Astrocyte of the hippocampus (primary cell): ENCODE results near the gene RHOD.

Experiments used
- DNase-seq: peaks from one replicate; pipeline ENCODE4 v3.0.0; 2011; ENCODE audit warnings: low read depth, low spot score

The RHOD gene

GRCh38 chr11:67060111-67060522 lies 3.5 kb downstream of the RHOD start:
- DNase-seq = peak; percentile 51

GRCh38 chr11:67062526-67063373 lies 6.1 kb downstream of the RHOD start:
- DNase-seq = no peak

DNA sequence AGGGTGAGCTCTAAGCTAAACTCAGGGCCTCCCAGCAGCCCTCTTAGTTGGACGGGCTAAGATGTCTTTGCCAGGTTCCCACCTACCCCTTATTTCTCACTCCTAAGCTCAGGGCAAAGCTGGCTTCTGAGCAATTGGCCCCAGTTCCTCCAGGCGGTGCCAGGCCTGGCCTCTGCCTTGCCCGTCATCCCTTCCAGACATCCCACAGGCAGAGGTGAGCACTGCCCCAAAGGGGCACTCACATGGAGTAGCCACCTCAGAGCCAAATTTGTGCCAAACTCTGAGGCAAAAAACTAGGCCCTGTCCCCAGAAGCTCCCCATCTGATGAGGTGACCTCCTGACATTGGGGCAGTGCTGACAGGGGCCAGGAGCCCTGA lies 9.7 kb downstream of the RHOD start:
- DNase-seq = no peak

DNA sequence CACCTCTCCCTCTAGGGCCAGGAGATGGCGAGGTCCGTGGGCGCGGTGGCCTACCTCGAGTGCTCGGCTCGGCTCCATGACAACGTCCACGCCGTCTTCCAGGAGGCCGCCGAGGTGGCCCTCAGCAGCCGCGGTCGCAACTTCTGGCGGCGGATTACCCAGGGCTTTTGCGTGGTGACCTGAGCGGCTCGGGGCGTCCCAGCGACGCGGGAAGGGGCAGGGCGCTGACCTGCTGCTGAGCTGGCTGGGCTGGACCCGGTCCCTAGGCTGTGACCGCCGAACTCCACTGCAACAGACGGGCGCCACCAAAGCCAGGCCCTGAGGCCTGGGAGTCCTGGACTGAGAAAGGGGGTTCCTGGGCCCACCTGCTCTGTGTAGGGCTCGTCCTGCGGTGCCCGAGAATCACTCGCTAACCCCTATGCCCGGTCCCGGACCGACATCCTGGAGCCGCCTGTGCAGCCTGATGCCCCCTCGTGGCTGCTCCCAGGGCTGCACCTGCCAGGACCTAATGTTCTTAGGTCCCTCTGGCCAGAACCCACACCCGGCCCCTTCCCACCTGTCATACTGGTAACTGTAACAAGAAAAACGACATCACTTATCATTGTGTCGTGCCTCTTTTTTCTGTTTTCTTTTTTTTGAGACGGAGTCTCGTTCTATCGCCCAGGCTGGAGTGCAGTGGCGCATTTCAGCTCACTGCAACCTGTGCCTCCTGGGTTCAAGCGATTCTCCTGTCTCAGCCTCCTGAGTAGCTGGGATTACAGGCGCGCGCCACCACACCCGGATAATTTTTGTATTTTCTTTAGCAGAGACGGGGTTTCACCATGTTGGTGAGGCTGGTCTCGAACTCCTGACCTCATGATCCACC lies 15.0 kb downstream of the RHOD start:
- peak; percentile 87 for DNase-seq

- no peak for DNase-seq
These were observed 15.6 kb downstream of the RHOD start for GRCh38 chr11:67072295-67072694.

DNA sequence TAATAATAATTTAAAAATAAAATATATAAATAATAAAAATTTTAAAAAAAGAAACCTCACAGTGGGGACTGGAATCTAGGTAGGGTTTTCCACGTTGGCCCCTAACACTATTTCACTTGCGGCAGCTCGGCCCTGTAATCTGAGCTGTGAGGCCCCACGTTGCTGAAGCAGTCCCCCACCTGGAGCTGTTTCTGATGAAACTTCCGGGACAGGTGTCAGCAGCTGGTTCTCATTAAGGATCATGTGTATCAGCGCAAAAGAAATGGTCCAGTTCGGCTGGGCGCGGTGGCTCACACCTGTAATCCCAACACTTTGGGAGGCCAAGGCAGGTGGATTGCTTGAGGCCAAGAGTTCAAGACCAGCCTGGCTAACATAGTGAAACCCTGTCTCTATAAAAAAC lies 17.3 kb downstream of the RHOD start:
- DNase-seq = no peak

DNA sequence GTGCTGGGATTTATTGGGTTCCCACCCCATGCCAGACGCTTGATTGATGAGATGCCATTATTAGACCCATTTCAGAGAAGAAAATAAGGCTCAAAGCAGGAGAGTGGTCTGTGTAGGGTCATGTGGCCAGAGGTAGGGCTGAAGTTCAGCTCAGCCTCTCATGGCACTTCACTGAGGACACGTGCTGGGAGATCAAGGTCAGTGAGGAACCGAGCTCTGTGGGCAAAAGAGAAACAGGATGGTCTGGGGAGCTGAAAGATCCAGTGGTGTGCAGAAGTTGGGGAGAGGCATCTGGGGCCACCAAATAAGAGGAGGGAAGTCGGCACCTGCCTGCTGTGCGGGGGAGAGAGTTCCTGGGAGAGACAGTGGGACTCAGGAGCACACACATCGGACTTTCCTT lies 19.6 kb downstream of the RHOD start:
- no peak for DNase-seq

DNA sequence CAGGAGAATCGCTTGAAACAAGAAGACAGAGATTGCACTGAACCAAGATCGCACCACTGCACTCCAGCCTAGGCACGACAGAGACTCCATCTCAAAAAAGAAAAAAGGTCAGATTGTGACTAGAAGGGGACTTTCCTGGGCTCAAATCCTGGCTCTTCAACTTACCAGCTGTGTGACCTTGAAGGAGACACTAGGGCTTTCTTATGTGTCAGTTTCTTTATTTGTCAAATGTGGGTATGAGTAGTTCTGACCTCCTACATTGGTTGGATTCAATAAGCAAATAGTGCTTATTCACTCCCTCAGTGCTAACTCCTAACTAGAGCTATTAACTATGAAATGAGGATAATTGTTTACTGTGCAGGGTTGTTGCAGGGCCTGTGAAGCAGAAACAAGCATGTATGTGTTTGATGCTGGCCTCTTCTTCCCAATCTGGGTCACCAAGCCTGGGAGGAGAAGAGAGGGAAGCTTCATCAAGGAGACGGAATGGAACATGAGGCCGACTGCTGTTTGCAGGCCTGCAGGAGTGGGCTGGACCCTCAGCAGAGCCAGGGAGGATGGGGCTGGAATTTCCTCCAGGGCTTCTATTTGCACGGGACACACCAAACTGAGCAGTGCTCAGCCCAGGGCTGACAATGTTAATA lies 22.5 kb downstream of the RHOD start:
- DNase-seq = peak; percentile 0

- DNase-seq = peak; percentile 20
These were observed 25.6 kb downstream of the RHOD start for GRCh38 chr11:67082071-67082791.

DNA sequence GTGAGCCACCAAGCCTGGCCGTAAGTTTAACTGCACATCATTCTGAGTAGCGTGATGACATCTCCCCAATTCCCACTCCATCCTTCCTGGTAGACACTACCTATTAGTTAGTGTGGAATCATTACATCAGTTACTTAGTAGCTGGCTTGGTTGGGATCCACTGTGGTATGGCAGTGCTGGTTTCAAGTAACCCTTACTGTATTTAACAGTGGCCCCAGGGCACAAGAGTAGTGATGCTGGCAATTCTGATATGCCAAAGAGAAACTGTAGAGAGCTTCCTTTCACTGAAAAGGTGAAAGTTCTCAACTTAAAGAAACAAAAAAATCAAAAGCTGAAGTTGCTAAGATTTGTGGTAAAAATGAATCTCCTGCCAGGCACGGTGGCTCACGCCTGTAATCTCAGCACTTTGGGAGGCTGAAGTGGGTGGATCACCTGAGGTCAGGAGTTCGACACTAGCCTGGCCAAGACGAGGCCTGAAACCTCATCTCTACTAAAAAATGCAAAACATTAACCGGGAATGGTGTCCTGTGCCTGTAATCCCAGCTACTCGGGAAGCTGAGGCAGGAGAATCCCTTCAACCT lies 27.2 kb downstream of the RHOD start:
- DNase-seq = no peak

DNA sequence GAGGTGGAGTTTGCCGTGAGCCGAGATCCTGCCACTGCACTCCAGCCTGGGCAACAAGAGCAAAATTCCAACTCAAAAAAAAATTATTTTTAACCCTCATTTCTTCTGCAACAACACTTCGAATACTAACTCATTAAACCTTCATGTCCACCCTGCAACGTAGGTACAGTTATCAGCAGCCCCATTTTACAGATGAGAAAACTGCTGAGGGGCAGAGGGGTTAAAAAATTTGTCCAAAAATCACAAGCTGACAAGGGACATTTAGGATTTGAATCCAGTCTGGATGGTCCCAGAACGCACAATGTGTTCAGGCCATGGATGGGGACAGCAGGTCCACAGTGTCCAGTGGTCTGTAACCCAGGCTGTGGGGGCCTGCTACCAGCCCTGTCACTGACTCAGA lies 29.0 kb downstream of the RHOD start:
- no peak for DNase-seq

DNA sequence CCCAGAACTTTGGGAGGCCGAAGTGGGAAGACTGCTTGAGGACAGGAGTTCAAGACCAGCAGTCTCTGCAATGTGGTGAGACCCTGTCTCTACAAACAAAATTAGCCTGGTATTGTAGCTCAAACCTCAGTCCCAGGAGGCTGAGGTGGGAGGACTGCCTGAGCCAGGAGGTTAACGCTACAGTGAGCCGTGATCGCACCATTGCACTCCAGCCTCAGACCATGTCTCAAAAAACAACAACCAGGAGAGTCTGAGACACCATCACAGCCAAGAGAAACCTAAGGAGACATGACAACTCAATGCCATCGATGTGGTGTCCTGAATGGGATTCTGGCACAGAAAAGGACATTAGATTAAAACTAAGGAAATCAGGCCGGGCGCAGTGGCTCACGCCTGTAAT lies 34.1 kb downstream of the RHOD start:
- DNase-seq = no peak

GRCh38 chr11:67095214-67095507 lies 38.5 kb downstream of the RHOD start:
- DNase-seq = no peak

DNA sequence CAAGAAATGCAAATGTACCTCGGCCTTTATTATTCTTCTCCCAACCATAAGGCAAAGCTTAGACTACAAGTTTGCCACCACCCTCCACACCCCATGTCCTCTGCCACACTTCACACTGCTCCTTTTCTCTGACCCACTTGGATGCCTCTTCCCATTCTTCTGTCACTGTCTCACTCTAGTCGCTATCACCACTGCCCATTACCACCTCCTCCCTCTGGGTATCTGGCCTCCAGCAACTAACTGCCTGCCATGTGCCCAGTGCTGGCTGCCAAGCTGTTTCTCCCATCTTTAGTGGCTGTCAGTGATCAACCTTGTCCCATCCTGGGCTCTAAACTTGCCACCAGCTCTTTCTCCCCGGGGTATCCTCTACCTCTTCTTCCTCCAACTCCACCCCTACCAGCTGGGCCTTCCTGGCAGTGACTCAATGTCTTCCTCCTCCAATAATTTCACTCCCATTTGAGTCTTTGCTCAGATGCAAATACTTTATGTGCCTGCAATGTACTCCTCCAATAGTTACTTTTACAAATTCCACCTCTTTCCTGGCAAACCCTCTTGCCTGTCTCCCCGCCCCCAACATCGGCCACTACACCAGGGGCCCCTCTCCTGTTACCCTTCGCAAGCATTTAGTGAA lies 42.3 kb downstream of the RHOD start:
- DNase-seq = no peak

- DNase-seq = no peak
These were observed 43.2 kb downstream of the RHOD start for GRCh38 chr11:67099831-67100324.

- DNase-seq = no peak
These were observed 46.0 kb downstream of the RHOD start for GRCh38 chr11:67102664-67103063.

GRCh38 chr11:67105964-67106363 lies 49.3 kb downstream of the RHOD start:
- no peak for DNase-seq

DNA sequence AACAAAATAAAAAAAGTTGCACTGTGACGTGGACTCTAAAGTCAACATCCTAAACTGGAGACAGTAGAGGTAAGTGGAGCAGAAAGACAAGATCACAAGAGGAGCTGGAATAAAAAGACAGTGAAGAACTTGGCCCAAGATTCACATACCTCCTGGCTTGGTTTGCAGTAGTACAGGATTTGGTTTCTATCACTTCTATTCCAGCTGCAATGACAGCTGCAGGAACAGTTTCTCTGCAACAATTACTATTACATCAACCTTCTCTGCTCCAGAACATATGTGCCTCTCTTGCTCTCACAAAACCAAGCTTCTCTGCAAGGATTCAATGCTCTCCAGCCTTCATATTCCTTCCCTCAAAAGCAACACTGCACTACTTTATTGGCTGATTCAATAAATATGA lies 54.6 kb downstream of the RHOD start:
- no peak for DNase-seq

DNA sequence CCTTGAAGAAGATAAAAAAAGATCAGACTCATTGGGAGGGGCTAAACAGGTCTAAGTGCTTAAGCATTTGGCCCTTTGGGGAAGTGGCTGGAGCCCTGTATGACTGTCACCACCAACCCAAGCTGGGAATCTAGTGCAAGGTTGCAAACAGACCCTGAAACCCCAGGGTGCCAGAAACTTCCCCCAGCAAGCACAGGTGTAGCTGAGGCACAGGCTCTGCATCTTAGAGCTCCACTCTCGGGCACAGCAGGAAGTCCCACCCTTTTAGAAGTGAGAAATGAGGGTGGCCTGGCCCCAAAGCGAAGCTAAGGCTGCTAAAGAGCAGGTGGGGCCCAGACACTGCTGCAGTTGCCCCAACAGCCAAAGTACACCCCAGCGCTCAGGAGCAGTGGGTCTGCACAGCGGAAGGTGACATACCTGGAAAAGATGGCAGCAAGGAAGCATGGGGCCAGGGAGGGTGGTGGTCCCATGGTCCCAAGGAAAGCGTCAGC lies 56.6 kb downstream of the RHOD start:
- DNase-seq = no peak

GRCh38 chr11:67114275-67114896 lies 57.7 kb downstream of the RHOD start:
- DNase-seq = no peak
